Epithelial cell of prostate (primary cell): ENCODE data around the gene TCHP.

Source experiments
- DNase-seq: peaks from one replicate; pipeline ENCODE4 v3.0.0-alpha.2; 2011; ENCODE audit warnings: low read depth, low spot score
- H3K27ac ChIP-seq: fragments of 450-650 bp; 2 replicates; pipeline ENCODE4 v1.5.1; 2017; ENCODE audit warnings: mild to moderate bottlenecking

TCHP gene

DNA sequence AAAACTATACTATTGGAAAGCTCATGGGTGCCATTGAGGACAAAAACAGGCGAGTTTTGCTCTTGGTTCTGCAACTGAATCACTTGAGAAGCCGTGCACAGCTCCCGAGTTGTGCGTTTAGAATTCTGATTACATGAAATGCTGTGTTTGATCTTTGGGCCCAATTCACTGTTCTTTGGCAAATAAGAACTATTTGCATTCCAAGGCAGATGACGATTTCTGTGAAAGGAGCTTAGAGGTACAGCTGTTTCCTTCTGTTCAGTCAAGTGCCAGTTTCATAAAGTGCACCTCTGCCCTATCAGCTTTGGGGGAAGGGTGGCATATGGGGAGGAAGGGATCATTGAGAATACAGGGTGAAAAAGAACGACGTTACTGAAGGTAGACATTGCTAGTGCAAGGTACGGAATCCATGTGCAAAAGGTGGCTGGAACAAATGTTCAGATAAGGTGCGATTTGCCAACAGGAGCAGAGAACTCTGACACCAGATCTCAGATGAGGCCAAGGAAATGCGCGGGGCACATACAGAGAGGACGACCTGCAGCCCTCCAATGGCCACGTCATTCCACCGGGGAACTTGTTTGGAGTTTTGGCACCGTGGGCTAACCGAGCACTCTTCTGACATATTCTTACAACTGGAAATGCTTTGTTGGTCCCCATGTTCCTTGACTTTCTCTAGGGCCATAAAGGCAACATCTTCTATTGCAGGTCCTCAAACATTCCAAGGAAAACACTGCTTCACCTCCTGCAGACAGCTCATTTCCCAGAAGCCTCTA lies 30.1 kb downstream of the TCHP start:
- DNase-seq = no peak
- no peak overlapping the region for H3K27ac ChIP-seq

GRCh38 chr12:109931143-109931542 lies 31.1 kb downstream of the TCHP start:
- no peak overlapping the region for H3K27ac ChIP-seq
- no peak for DNase-seq

GRCh38 chr12:109932878-109933503 lies 32.9 kb downstream of the TCHP start:
- no peak for DNase-seq
- H3K27ac ChIP-seq = no peak overlapping the region

- no peak overlapping the region for H3K27ac ChIP-seq
- DNase-seq = no peak
Measured at GRCh38 chr12:109934026-109934425, 34.0 kb downstream of the TCHP start.

GRCh38 chr12:109937371-109937770 lies 37.3 kb downstream of the TCHP start:
- H3K27ac ChIP-seq = no peak overlapping the region
- no peak for DNase-seq

- DNase-seq = no peak
- no peak overlapping the region for H3K27ac ChIP-seq
Measured at GRCh38 chr12:109938947-109939346, 38.9 kb downstream of the TCHP start.

DNA sequence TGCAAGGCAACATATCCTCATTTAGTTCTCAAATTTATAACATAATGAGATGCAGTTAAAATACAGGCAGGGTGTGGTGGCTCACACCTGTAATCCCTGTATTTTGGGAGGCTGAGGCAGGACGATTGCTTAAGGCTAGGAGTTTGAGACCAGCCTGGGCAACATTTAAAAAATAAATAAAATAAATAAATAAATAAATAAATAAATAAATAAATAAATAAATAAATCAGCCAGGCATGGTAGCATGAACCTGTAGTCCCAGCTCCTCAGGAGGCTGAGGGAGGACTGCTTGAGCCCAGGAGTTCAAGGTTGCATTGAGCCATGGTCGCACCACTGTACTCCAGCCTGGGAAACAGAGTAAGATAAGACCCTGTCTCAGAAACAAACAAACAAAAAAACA lies 39.4 kb downstream of the TCHP start:
- no peak overlapping the region for H3K27ac ChIP-seq
- no peak for DNase-seq

- DNase-seq = no peak
- no peak overlapping the region for H3K27ac ChIP-seq
Measured at GRCh38 chr12:109940339-109940923, 40.4 kb downstream of the TCHP start.

DNA sequence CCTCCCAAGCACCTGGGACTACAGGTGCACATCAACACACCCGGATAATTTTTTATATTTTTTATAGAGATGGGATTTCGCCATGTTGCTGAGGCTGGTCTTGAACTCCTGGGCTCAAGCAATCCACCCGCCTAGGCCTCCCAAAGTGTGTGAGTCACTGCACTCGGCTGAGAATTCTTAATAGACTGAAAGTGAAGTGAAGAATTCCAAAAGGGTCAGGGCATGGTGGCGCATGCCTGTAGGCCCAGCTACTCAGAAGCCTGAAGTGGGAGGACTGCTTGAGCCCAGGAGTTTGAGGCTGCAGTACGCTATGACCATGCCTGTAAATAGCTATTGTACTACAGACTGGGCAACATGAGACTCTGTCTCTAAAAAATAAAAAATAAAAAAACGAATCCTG lies 43.7 kb downstream of the TCHP start:
- H3K27ac ChIP-seq = no peak overlapping the region
- DNase-seq = no peak

DNA sequence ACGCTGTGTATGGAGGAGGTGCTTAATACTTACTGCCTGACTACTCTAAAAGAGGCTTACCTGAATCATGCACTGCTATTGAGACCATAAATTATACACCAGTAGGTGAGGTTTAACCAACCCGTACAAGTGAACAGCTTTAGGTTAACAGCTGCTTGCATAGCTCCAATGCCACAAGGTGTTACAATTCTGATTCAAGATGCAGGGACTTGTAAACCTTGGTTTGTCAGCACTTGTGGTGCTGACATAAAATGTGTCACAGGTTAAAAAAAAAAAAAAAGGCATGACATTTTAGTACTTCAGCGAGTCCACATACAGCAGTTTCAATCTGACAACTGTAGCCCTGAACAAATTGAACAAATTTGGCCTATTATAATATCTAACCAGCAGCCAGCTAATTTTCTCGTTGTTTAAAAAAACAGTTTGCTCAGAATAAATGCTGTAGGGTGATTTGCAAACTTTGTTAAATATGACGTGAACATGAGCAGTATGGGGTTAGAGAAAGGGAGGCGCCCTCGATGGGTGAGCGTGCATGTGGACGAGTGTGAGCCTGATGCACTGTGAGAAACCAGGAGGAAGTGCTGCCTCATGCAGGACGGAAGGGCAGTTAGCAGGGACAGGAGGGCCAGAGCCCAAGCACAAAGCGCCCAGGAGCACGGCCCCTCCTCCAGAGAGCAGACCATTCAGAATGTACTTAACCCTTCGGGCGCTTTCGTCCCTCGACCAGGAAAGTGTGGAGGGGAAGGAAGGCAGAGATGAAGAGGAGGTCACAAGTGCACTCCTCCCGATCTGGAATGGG lies 44.7 kb downstream of the TCHP start:
- H3K27ac ChIP-seq = no peak overlapping the region
- no peak for DNase-seq

- no peak overlapping the region for H3K27ac ChIP-seq
- DNase-seq = no peak
Measured at GRCh38 chr12:109946505-109946904, 46.4 kb downstream of the TCHP start.

DNA sequence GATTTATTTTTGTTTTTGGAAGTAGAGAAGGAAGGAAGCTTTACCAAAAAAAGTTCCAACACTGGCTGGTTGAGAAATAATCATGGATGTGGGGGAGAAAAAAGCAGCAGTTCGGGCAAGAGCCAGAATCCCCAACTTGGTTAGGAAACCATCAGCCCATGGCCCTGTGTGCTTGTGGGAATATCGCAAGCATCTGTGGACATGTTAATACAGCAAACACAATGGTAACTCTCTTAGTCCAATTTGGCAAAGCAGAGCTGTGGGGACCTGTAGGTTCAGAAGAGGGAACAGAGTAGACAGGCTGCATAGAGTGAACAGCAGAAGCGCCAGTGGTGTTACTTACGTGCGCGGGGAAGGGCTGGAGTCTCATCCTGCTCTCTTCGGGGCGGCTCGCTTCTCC lies 46.8 kb downstream of the TCHP start:
- no peak overlapping the region for H3K27ac ChIP-seq
- DNase-seq = no peak

GRCh38 chr12:109947521-109947920 lies 47.4 kb downstream of the TCHP start:
- no peak overlapping the region for H3K27ac ChIP-seq
- no peak for DNase-seq

- no peak for DNase-seq
- no peak overlapping the region for H3K27ac ChIP-seq
Measured at GRCh38 chr12:109948368-109948767, 48.3 kb downstream of the TCHP start.

DNA sequence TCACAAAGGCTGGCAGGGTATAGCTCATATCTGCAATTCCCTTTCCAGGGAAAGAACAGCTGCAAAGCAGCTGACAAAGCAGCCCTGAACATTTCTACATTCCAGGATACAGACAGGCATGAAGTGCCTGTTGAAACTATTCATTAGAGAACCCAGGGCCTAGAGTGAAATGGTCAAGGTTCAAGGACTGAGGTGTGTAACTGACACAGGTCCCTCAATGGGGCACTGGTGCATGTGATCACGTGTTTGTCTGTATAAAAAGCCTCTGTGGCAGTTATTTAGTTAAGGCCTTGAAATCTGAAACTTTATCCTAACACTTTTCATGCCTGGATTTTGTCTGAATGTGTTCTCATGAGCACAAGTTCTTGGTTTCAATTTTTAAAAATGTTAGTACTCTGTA lies 49.0 kb downstream of the TCHP start:
- H3K27ac ChIP-seq = no peak overlapping the region
- DNase-seq = no peak

DNA sequence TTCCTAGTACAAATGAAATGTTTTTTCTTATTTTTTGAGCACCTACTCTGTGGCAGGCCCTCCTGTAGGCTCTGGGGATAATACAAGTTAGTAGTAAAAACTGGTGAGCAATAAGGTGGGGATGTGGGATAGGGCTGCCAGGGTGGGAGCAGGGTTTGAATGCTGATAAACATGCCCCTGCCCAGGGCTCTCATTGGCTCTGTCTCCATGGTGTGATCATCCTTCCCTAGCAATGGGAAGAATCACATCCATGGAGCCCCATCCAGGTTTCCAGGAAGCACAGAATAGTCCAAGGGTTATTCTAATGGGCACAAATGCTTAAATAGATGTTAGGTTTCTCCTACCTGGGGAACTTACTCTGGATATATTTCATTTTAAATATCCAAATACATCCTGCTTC lies 50.6 kb downstream of the TCHP start:
- no peak for DNase-seq
- no peak overlapping the region for H3K27ac ChIP-seq

GRCh38 chr12:109951136-109951535 lies 51.1 kb downstream of the TCHP start:
- no peak for DNase-seq

DNA sequence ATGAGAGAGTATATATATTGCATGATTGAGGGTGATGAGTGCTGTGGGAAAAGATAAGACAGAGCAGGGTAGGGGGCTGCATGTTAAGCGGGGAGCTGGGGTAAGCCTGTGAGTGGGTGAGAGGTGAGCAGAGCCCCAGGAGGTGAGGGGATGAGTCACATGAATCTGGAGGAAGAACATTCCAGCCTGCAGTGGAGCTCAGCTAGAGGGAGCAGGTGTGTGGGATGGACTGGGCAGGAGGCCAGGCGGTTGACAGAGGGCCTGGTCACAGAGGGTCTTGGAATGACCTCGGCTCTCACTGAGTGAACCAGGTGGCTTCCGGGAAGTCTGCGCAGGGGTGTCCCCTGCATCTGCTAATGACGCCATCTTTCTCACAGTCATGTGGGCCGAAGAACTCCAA lies 51.7 kb downstream of the TCHP start:
- peak overlapping the region; percentile 39 for H3K27ac ChIP-seq
- no peak for DNase-seq

More at GRCh38 chr12:109951136-109951535, 51.1 kb downstream of the TCHP start:
- H3K27ac ChIP-seq = peak overlapping the region; percentile 39

GRCh38 chr12:109952160-109952858 lies 52.2 kb downstream of the TCHP start:
- DNase-seq = no peak
- peak overlapping the region; percentile 39 for H3K27ac ChIP-seq

DNA sequence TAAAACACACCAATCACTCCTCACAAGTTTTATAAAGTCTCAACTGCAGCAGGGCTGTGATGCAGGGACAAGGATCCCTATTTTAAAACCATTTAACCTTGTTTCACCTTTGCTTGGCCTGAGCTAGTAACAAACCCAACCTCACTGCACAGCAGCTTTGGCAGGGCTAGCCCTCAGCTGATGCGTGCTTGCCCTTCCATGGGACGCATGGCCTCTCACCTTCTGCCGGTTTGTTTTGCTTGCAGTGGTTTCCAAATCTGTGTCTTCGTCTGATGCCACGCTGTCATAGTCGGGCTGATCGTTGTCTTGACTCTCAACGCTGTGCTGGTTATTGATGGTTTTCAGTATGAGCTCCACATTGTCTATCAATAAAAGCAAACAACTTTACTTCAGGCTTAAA lies 52.8 kb downstream of the TCHP start:
- H3K27ac ChIP-seq = no peak overlapping the region
- no peak for DNase-seq
